ENCODE data around the gene ANO9.

GRCh38 chr11:415640-416041 lies 26.2 kb downstream of the ANO9 start:
- TF ChIP-seq EZH2 (IDR thresholded peaks at IDR 0.05; ENCODE audit: low read length, unreplicated experiment) (no peak), CTCF (conservative IDR thresholded peaks at IDR 0.05; ENCODE audit: low read depth, low read length) (peak; percentile 21; the same call in 1 of the 2 replicates), EZH2phosphoT487 (IDR thresholded peaks at IDR 0.05; ENCODE audit: borderline replicate concordance, low read length) (no peak)
